ENCODE data around the gene OR9G4. TPM values are rescaled to one million over a fixed set of nuclear protein-coding genes. Genes with fewer than 3 reads are reported as not detected.

The OR9G4 gene
- total and polyA plus RNA-seq, 2 of the 4 experiments (the other 2 are of a cell fraction) = not detected

DNA sequence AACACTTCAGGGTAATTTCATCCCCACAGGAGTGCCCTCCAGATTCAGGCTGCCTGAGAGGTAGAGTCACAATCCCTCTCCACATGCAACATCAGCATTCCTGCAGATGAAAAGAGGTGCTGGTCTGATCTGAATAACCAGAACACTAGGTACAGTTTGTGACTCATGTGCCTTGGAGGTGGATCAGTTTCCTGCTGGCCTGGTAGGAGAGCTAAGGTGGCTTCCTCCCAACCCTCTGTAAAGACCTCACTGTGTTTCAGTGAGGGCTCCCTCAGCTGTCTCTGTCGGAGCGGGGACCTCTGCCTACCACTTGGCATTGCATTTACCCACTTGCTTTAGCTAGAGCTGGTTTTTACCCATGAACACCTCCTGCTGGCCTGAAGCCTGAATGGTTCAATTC, 42.0 kb downstream of the OR9G4 start:
- no peak overlapping the region for H3K23ac ChIP-seq (ENCODE audit: low read depth, low read length)
- no peak overlapping the region for H4K8ac ChIP-seq (ENCODE audit: low read depth in 2 of 2, low read length in 2 of 2)
- H3K4me3 ChIP-seq (ENCODE audit: insufficient read depth, low read depth, low read length) = no peak overlapping the region
- in situ Hi-C loops (cut with MboI; ENCODE audit: low sequenced_read_pairs) (no loop called here), intact Hi-C loops (cut with micrococcal nuclease) (no loop called here), dilution Hi-C loops (cut with HindIII; ENCODE audit: low sequenced_read_pairs, unreplicated experiment) (no loop called here)
- H3K9me1 ChIP-seq (ENCODE audit: insufficient read depth, low read length) = no peaks in the 10 kb centered on the region
- no peak for TF ChIP-seq RCOR1 (IDR thresholded peaks at IDR 0.05; ENCODE audit: insufficient replicate concordance, low read length)
- no peak for TF ChIP-seq CEBPB (IDR thresholded peaks at IDR 0.05; ENCODE audit: low read depth, low read length)
- TF ChIP-seq, protein P1, sequence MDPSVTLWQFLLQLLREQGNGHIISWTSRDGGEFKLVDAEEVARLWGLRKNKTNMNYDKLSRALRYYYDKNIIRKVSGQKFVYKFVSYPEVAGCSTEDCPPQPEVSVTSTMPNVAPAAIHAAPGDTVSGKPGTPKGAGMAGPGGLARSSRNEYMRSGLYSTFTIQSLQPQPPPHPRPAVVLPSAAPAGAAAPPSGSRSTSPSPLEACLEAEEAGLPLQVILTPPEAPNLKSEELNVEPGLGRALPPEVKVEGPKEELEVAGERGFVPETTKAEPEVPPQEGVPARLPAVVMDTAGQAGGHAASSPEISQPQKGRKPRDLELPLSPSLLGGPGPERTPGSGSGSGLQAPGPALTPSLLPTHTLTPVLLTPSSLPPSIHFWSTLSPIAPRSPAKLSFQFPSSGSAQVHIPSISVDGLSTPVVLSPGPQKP (IDR thresholded peaks at IDR 0.05; ENCODE audit: borderline replicate concordance, low read depth, low read length) = no peak
- TF ChIP-seq RAD21 (IDR thresholded peaks at IDR 0.05; ENCODE audit: low read length) = no peak
- TF ChIP-seq BHLHE40 (IDR thresholded peaks at IDR 0.05; ENCODE audit: low read depth, low read length) = no peak
- TF ChIP-seq MAZ (IDR thresholded peaks at IDR 0.05; ENCODE audit: borderline replicate concordance, low read depth, low read length) = no peak
- no peak for TF ChIP-seq POLR2A (IDR thresholded peaks at IDR 0.05; ENCODE audit: low read depth, low read length)
- no peak for TF ChIP-seq CHD1 (IDR thresholded peaks at IDR 0.05; ENCODE audit: low read depth, low read length)
- TF ChIP-seq SMC3 (IDR thresholded peaks at IDR 0.05; ENCODE audit: low read depth, low read length) = no peak
- TF ChIP-seq FOS (IDR thresholded peaks at IDR 0.05; ENCODE audit: low read depth, low read length) = no peak
- no peak for TF ChIP-seq NFE2L2 (IDR thresholded peaks at IDR 0.05; ENCODE audit: low read depth, low read length)
- TF ChIP-seq MXI1 (IDR thresholded peaks at IDR 0.05; ENCODE audit: borderline replicate concordance, low read depth, low read length) = no peak
- H2BK15ac ChIP-seq (ENCODE audit: low read depth, low read length) = no peak overlapping the region
- H3K27me3 ChIP-seq (ENCODE audit: control insufficient read depth, insufficient read depth, low read length) = no peaks in the 10 kb centered on the region
- H3K4me2 ChIP-seq (ENCODE audit: low read depth, low read length) = no peak overlapping the region
- no peaks in the 10 kb centered on the region for H3K36me3 ChIP-seq (ENCODE audit: control insufficient read depth, insufficient read depth, low read length)
- ATAC-seq (ENCODE audit: low read depth) = no peak
- H2BK120ac ChIP-seq (ENCODE audit: low read depth, low read length) = no peak overlapping the region
- no peak overlapping the region for H4K5ac ChIP-seq (ENCODE audit: low read depth, low read length)
- no peak overlapping the region for H2AK5ac ChIP-seq (ENCODE audit: low read depth, low read length)
- H3K9me3 ChIP-seq (ENCODE audit: control insufficient read depth, insufficient read depth, low read length) = peaks cover 19% of the 10 kb centered on the region
- H3K14ac ChIP-seq (replicated peaks; ENCODE audit: low read depth, low read length) = no peak overlapping the region
- H3K4me1 ChIP-seq (ENCODE audit: control insufficient read depth, insufficient read depth, low read length) = no peaks in the 10 kb centered on the region
- BruUV-seq (replicated peaks) = no TSS peak
- no peak overlapping the region for H4K91ac ChIP-seq (ENCODE audit: insufficient read depth, low read depth, low read length)
- H3K9ac ChIP-seq (ENCODE audit: low read depth, low read length) = no peak overlapping the region
- ChIA-PET CTCF (no interaction called here), POLR2A (ENCODE audit: unreplicated experiment) (no interaction called here)
- no peak overlapping the region for H3K27ac ChIP-seq (ENCODE audit: insufficient read depth, low read length)
- H3K56ac ChIP-seq (ENCODE audit: extremely low read depth, insufficient read depth, low read length) = no peak overlapping the region
- WGBS, 2 experiments (ENCODE audit: extremely low coverage in 2 of 2, insufficient read length in 1 of 2) = no CpG with 5 or more reads among the region's 2 CpGs
- no peak overlapping the region for H3K18ac ChIP-seq (ENCODE audit: low read depth, low read length)
- H4K20me1 ChIP-seq (ENCODE audit: insufficient read depth, low read length) = no peaks in the 10 kb centered on the region
- H2AK9ac ChIP-seq (replicated peaks; ENCODE audit: low read depth, low read length, poor library complexity) = no peak overlapping the region
- no peak overlapping the region for H3K4ac ChIP-seq (ENCODE audit: low read depth, low read length)
- no peak overlapping the region for H2BK20ac ChIP-seq (ENCODE audit: low read depth, low read length)
- H2AFZ ChIP-seq (replicated peaks; ENCODE audit: low read length, poor library complexity) = no peak overlapping the region
- DNase-seq = no peak
- no peak overlapping the region for H2BK5ac ChIP-seq (ENCODE audit: low read depth, low read length, poor library complexity, severe bottlenecking)
- no peaks in the 10 kb centered on the region for H3K79me1 ChIP-seq (ENCODE audit: low read depth in 1 of 2, low read length in 2 of 2)

Measured in IMR-90 (cell line).